Measurements from ENCODE around the gene TSR1.
A peak's percentile ranks its signal among the peaks of the same experiment; 100 is the strongest.

Gene TSR1

GRCh38 chr17:2297023-2297422, 39.2 kb downstream of the TSR1 start:
- DNase-seq (ENCODE audit: low read depth, low spot score) = no peak

GRCh38 chr17:2295575-2295974, 40.7 kb downstream of the TSR1 start:
- TF ChIP-seq CTCF (IDR thresholded peaks at IDR 0.05; ENCODE audit: insufficient read depth, low read length, missing control alignments) = no peak
- H3K4me3 ChIP-seq (ENCODE audit: low read depth, low read length) = no peak overlapping the region
- ChIA-PET CTCF (interaction anchor here (0.9 to 1.4 kb wide), 5 partner anchors 13 to 244 kb away, joined by 3 to 8 read pairs (median 3); partner anchors contain the start of gene HIC1), POLR2A (interaction anchor here (1.1 kb wide), 1 partner anchor 41 kb away, joined by 4 read pairs; the partner anchor contains the start of gene TSR1)
- no peak for DNase-seq (ENCODE audit: low read depth, low spot score)

More at GRCh38 chr17:2297023-2297422, 39.2 kb downstream of the TSR1 start:
- ChIA-PET CTCF (interaction anchor here (2.7 kb wide), 1 partner anchor 15 kb away, joined by 14 read pairs; no protein-coding TSS in a partner anchor), POLR2A (no interaction called here)
- no peak overlapping the region for H3K4me3 ChIP-seq (ENCODE audit: low read depth, low read length)
- no peak for TF ChIP-seq CTCF (IDR thresholded peaks at IDR 0.05; ENCODE audit: insufficient read depth, low read length, missing control alignments)

DNA sequence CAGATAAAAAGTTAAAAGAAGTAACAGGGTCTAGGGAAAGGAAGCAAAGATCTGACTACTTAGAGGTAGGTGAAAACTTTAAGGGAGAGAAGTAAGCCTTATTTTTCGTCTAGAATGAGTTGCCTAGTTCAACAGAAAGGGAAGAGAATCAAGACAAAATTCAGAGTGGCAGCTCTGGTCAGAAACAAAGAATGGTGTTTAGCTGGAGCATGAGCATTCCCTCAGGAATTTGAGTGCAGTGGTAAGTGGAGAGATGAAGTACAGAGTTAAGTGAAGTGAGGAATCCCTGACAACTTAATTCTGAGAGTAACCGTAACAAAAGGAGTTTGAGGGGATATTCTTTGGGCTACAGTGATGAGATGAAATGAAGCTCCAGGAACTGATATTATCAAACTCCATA, 44.2 kb downstream of the TSR1 start:
- no peak for DNase-seq (ENCODE audit: low read depth, low spot score)
- TF ChIP-seq CTCF (IDR thresholded peaks at IDR 0.05; ENCODE audit: insufficient read depth, low read length, missing control alignments) = no peak
- H3K4me3 ChIP-seq (ENCODE audit: low read depth, low read length) = no peak overlapping the region
- CTCF ChIA-PET = interaction anchor here (0.8 to 2.7 kb wide), 6 partner anchors 9 to 237 kb away, joined by 4 to 14 read pairs (median 5); partner anchors contain the start of gene HIC1
- POLR2A ChIA-PET = interaction anchor here (0.7 to 1.0 kb wide), 2 partner anchors 30 to 237 kb away, joined by 3 read pairs; partner anchors contain the start of gene HIC1

DNA sequence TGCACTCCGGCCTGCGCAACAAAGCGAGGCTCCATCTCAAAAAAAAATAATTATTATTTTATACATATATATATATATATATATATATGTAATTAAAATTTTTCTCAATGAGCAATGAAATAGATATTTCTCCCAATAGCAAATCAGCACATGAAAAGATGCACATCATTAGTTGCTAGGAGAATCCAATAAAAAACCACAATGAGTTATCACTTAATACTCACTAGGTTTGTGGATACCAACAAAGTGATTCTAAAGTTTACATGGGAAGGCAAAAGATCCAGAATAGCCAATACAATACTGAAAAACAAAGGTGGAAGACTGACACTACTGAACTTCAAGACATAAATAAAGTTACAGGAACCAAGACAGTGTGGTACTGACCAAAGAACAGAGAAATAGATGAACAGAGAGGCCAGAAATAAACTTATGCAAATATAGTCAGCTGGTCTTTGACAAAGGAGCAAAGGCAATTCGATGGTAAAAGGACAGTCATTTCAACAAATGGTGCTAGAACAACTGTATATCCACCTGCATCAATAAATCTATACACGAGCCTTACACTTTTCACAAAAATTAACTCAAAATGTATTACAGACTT, 46.3 kb downstream of the TSR1 start:
- CTCF ChIA-PET = interaction anchor here (0.8 to 1.0 kb wide), 3 partner anchors 26 to 236 kb away, joined by 3 to 4 read pairs (median 3); partner anchors contain the start of gene HIC1
- no peak for DNase-seq (ENCODE audit: low read depth, low spot score)
- POLR2A ChIA-PET = interaction anchor here (1.1 kb wide), 1 partner anchor 246 kb away, joined by 3 read pairs; no protein-coding TSS in a partner anchor
- no peak overlapping the region for H3K4me3 ChIP-seq (ENCODE audit: low read depth, low read length)
- no peak for TF ChIP-seq CTCF (IDR thresholded peaks at IDR 0.05; ENCODE audit: insufficient read depth, low read length, missing control alignments)

GRCh38 chr17:2283302-2283701, 53.0 kb downstream of the TSR1 start:
- CTCF ChIA-PET = interaction anchor here (0.7 to 6.6 kb wide), 26 partner anchors 9 to 390 kb away, joined by 3 to 123 read pairs (median 5); partner anchors contain the start of gene HIC1
- POLR2A ChIA-PET = interaction anchor here (1.2 to 1.4 kb wide), 2 partner anchors 228 to 229 kb away, joined by 4 to 5 read pairs; no protein-coding TSS in a partner anchor
- no peak for TF ChIP-seq CTCF (IDR thresholded peaks at IDR 0.05; ENCODE audit: insufficient read depth, low read length, missing control alignments)
- H3K4me3 ChIP-seq (ENCODE audit: low read depth, low read length) = no peak overlapping the region
- DNase-seq (ENCODE audit: low read depth, low spot score) = no peak

- POLR2A ChIA-PET = interaction anchor here (1.2 to 1.4 kb wide), 2 partner anchors 227 to 228 kb away, joined by 4 to 5 read pairs; partner anchors contain the start of gene HIC1
- CTCF ChIA-PET = interaction anchor here (0.6 to 6.6 kb wide), 30 partner anchors 10 to 553 kb away, joined by 3 to 123 read pairs (median 4); partner anchors contain the start of gene HIC1
- H3K4me3 ChIP-seq (ENCODE audit: low read depth, low read length) = no peak overlapping the region
- DNase-seq (ENCODE audit: low read depth, low spot score) = peak; percentile 55
- TF ChIP-seq CTCF (IDR thresholded peaks at IDR 0.05; ENCODE audit: insufficient read depth, low read length, missing control alignments) = peak; percentile 33
These were observed 53.9 kb downstream of the TSR1 start for GRCh38 chr17:2282297-2282873.
